ENCODE data around the gene ATG16L2. TPM values are rescaled to one million over a fixed set of nuclear protein-coding genes. Genes with fewer than 3 reads are reported as not detected.

The ATG16L2 gene
- total RNA-seq: 88.9 TPM

- DNase-seq (ENCODE audit: low read depth in 2 of 3, low spot score in 2 of 3): peak in 2 of 3 donors; percentile 90 to 91
Observed at GRCh38 chr11:72814286-72815109, at the start of gene ATG16L2. ATG16L2 (plus strand) TSS chr11:72814411; CDS start chr11:72814446, 35 bp downstream.

- no peak for DNase-seq (ENCODE audit: low read depth in 2 of 3, low spot score in 2 of 3)
Observed at GRCh38 chr11:72764503-72764902, 49.7 kb upstream of the ATG16L2 start.

GRCh38 chr11:72766152-72766902, 47.9 kb upstream of the ATG16L2 start:
- no peak for DNase-seq (ENCODE audit: low read depth in 2 of 3, low spot score in 2 of 3)

GRCh38 chr11:72767203-72768062, 46.8 kb upstream of the ATG16L2 start:
- no peak for DNase-seq (ENCODE audit: low read depth in 2 of 3, low spot score in 2 of 3)

GRCh38 chr11:72768581-72768980, 45.6 kb upstream of the ATG16L2 start:
- no peak for DNase-seq (ENCODE audit: low read depth in 2 of 3, low spot score in 2 of 3)

GRCh38 chr11:72769680-72770079, 44.5 kb upstream of the ATG16L2 start:
- DNase-seq (ENCODE audit: low read depth in 2 of 3, low spot score in 2 of 3): no peak

GRCh38 chr11:72770799-72771198, 43.4 kb upstream of the ATG16L2 start:
- DNase-seq (ENCODE audit: low read depth in 2 of 3, low spot score in 2 of 3): no peak

- DNase-seq (ENCODE audit: low read depth in 2 of 3, low spot score in 2 of 3): no peak
Observed at GRCh38 chr11:72771507-72771906, 42.7 kb upstream of the ATG16L2 start.

- DNase-seq (ENCODE audit: low read depth in 2 of 3, low spot score in 2 of 3): no peak
Observed at GRCh38 chr11:72772059-72772458, 42.2 kb upstream of the ATG16L2 start.

GRCh38 chr11:72773291-72773690, 40.9 kb upstream of the ATG16L2 start:
- DNase-seq (ENCODE audit: low read depth in 2 of 3, low spot score in 2 of 3): no peak

GRCh38 chr11:72773696-72774095, 40.5 kb upstream of the ATG16L2 start:
- no peak for DNase-seq (ENCODE audit: low read depth in 2 of 3, low spot score in 2 of 3)

- no peak for DNase-seq (ENCODE audit: low read depth in 2 of 3, low spot score in 2 of 3)
Observed at GRCh38 chr11:72774499-72774898, 39.7 kb upstream of the ATG16L2 start.

- DNase-seq (ENCODE audit: low read depth in 2 of 3, low spot score in 2 of 3): no peak
Observed at GRCh38 chr11:72775288-72776110, 38.7 kb upstream of the ATG16L2 start.

GRCh38 chr11:72776117-72776843, 37.9 kb upstream of the ATG16L2 start:
- no peak for DNase-seq (ENCODE audit: low read depth in 2 of 3, low spot score in 2 of 3)

- DNase-seq (ENCODE audit: low read depth in 2 of 3, low spot score in 2 of 3): no peak
Observed at GRCh38 chr11:72776844-72777754, 37.1 kb upstream of the ATG16L2 start.

- no peak for DNase-seq (ENCODE audit: low read depth in 2 of 3, low spot score in 2 of 3)
Observed at GRCh38 chr11:72777755-72778278, 36.4 kb upstream of the ATG16L2 start.

GRCh38 chr11:72778535-72779494, 35.4 kb upstream of the ATG16L2 start:
- DNase-seq (ENCODE audit: low read depth in 2 of 3, low spot score in 2 of 3): no peak
